Measurements from ENCODE around the gene TMEM132D. TPM values are rescaled to one million over a fixed set of nuclear protein-coding genes. Genes with fewer than 3 reads are reported as not detected.

Gene TMEM132D
- polyA plus RNA-seq, 1 experiment, result not detected

DNA sequence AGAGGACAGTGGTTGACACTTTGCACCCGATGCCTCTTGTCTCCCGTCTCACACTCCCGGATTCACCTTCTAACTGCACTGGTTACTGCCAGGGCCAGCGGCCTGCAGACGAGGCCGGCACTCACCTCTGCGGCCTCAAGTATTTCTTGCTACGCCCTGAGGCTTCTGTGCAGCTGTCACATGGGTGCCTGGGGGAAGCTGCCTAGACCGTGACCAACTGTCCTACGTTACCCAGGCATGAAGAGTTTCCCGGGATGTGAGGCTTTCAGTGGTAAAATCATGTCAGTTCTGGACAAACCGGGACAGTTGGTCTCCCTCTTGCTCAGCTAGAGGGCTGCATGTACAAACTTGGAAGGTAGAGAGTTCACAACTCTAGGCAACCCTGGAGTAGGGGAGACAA, 776.1 kb downstream of the TMEM132D start:
- CTCF ChIA-PET, result no interaction called here
- Histone ChIP-seq H3K4me3 (ENCODE audit: low read depth, low read length) (no peak overlapping the region), H3K27ac (ENCODE audit: low read depth, low read length) (no peak overlapping the region), H3K27me3 (ENCODE audit: control insufficient read depth, insufficient read depth, low read length) (no peaks in the 10 kb centered on the region), H3K9me3 (ENCODE audit: control insufficient read depth, insufficient read depth, low read length) (peaks cover 49% of the 10 kb centered on the region)
- DNase-seq (ENCODE audit: low read depth, low spot score), result no peak
- POLR2A ChIA-PET, result no interaction called here
- TF ChIP-seq, protein P1, sequence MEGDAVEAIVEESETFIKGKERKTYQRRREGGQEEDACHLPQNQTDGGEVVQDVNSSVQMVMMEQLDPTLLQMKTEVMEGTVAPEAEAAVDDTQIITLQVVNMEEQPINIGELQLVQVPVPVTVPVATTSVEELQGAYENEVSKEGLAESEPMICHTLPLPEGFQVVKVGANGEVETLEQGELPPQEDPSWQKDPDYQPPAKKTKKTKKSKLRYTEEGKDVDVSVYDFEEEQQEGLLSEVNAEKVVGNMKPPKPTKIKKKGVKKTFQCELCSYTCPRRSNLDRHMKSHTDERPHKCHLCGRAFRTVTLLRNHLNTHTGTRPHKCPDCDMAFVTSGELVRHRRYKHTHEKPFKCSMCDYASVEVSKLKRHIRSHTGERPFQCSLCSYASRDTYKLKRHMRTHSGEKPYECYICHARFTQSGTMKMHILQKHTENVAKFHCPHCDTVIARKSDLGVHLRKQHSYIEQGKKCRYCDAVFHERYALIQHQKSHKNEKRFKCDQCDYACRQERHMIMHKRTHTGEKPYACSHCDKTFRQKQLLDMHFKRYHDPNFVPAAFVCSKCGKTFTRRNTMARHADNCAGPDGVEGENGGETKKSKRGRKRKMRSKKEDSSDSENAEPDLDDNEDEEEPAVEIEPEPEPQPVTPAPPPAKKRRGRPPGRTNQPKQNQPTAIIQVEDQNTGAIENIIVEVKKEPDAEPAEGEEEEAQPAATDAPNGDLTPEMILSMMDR (IDR thresholded peaks at IDR 0.05; ENCODE audit: low read depth, low read length), result no peak

DNA sequence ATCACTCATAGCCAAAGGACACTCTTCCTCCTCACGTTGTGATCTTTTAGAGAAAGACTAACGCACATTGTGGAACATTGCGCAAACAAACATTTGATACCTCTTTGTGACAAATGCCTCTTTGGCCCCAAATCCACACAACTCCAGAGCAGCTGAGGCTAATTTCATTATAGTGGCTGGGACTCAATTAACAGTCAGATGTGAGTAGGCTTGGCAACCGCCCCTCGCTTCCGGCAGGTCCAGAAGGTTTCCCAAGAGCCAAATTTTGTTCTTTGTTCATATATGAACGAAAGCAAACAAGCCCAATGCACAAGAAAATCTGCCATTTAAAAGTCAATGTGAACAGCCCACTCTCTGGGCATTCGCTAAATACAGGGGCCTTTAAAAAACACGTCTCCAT, 776.6 kb downstream of the TMEM132D start:
- TF ChIP-seq, protein P1 (IDR thresholded peaks at IDR 0.05; ENCODE audit: low read depth, low read length), result no peak
- Histone ChIP-seq H3K27me3 (ENCODE audit: control insufficient read depth, insufficient read depth, low read length) (no peaks in the 10 kb centered on the region), H3K9me3 (ENCODE audit: control insufficient read depth, insufficient read depth, low read length) (peaks cover 49% of the 10 kb centered on the region), H3K27ac (ENCODE audit: low read depth, low read length) (no peak overlapping the region), H3K4me3 (ENCODE audit: low read depth, low read length) (no peak overlapping the region)
- no peak for DNase-seq (ENCODE audit: low read depth, low spot score)
- POLR2A ChIA-PET, result no interaction called here
- CTCF ChIA-PET, result no interaction called here

DNA sequence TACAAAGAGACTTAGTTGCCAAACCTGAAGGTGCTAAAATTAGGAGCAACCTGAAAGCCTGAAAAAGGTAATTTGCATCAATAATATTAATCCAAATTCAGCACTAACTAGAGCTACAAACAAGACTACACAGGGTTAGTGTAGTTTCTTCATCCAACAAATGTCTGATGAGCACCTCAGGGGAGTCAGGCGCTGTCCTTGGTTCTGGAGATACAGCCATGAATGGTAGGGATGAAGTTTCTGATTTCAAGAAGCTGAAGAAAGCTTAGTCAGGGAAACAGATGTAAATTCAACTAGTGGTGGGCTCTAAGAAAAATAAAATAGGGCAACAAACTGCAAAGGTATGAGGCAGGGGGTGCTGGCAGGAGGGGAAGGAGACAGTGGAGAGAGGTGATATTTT, 784.3 kb downstream of the TMEM132D start:
- TF ChIP-seq, protein P1 (IDR thresholded peaks at IDR 0.05; ENCODE audit: low read depth, low read length), result no peak
- H3K27me3 ChIP-seq (ENCODE audit: control insufficient read depth, insufficient read depth, low read length), result no peaks in the 10 kb centered on the region
- POLR2A ChIA-PET, result no interaction called here
- no peak for DNase-seq (ENCODE audit: low read depth, low spot score)
- H3K27ac ChIP-seq (ENCODE audit: low read depth, low read length), result no peak overlapping the region
- peaks cover 37% of the 10 kb centered on the region for H3K9me3 ChIP-seq (ENCODE audit: control insufficient read depth, insufficient read depth, low read length)
- CTCF ChIA-PET, result no interaction called here
- H3K4me3 ChIP-seq (ENCODE audit: low read depth, low read length), result no peak overlapping the region

DNA sequence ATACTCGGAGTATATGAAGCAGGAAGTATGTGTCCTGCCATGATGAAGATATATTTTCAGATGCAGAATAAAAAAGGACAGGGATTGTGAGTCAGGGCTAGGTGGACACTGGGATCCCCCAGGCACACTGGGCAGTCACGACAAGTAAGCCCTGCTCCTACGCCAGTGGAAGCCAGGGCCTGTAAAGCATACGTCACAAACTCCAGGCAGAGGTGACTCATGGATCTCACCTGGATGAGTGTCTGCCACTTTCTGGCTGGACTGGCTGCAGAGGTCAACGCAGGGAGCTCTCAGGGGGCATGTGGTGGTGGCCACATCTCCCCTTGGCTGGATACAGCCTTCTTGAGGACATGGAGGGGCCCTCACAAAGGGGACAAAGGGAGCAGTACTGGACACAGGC, 788.3 kb downstream of the TMEM132D start:
- ChIA-PET POLR2A (no interaction called here), CTCF (no interaction called here)
- H3K4me3 ChIP-seq (ENCODE audit: low read depth, low read length), result no peak overlapping the region
- H3K27me3 ChIP-seq (ENCODE audit: control insufficient read depth, insufficient read depth, low read length), result no peaks in the 10 kb centered on the region
- no peak for DNase-seq (ENCODE audit: low read depth, low spot score)
- H3K27ac ChIP-seq (ENCODE audit: low read depth, low read length), result no peak overlapping the region
- TF ChIP-seq, protein P1 (IDR thresholded peaks at IDR 0.05; ENCODE audit: low read depth, low read length), result no peak
- H3K9me3 ChIP-seq (ENCODE audit: control insufficient read depth, insufficient read depth, low read length), result peaks cover 44% of the 10 kb centered on the region

DNA sequence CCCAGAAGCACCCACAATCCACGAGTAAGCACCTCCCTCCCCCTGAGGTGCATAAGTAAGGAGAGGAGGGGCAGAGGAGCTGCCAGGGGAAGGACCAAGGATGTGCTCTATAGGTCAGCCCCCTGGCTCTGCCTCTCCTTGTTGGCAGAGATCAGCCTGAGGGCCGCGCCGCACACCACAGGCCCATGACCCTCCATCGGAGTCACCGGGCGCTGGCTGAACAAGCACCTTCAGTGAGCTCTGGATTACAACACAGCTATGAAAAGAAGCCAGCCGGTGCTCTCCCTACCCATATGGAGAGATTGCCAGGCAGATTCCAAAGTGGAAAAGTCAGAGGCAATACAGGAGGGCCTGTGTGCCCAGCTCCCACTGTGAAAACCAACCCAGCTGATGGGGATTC, 793.2 kb downstream of the TMEM132D start:
- H3K27me3 ChIP-seq (ENCODE audit: control insufficient read depth, insufficient read depth, low read length), result no peaks in the 10 kb centered on the region
- no peak overlapping the region for H3K4me3 ChIP-seq (ENCODE audit: low read depth, low read length)
- no peak overlapping the region for H3K27ac ChIP-seq (ENCODE audit: low read depth, low read length)
- TF ChIP-seq, protein P1 (IDR thresholded peaks at IDR 0.05; ENCODE audit: low read depth, low read length), result no peak
- peaks cover 45% of the 10 kb centered on the region for H3K9me3 ChIP-seq (ENCODE audit: control insufficient read depth, insufficient read depth, low read length)
- CTCF ChIA-PET, result no interaction called here
- POLR2A ChIA-PET, result no interaction called here
- no peak for DNase-seq (ENCODE audit: low read depth, low spot score)

Data from AG04450 (cell line).